Loucy (cell line): ENCODE measurements around the gene GSG1L.

Source experiments
- CTCF ChIP-seq: fragments of 200-600 bp; sonication (generic); conservative IDR thresholded peaks from 2 replicates; pipeline ENCODE4 v1.5.1; 2014; ENCODE audit warnings: mild to moderate bottlenecking, antibody characterized with exemption, low read length
- EZH2phosphoT487 ChIP-seq: fragments of 200-600 bp; IDR thresholded peaks from 2 replicates; pipeline ENCODE4 v1.6.1; 2018; ENCODE audit warnings: antibody characterized with exemption, mild to moderate bottlenecking, moderate library complexity, borderline replicate concordance

GRCh38 chr16:27770271-27771196, 293.0 kb downstream of the GSG1L start:
- TF ChIP-seq CTCF = no peak
- TF ChIP-seq EZH2phosphoT487 = no peak
